NCI-H128 (cell line): ENCODE measurements around the gene NUP58.
A peak's percentile ranks its signal among the peaks of the same experiment; 100 is the strongest.

Experiments used
- DNase-seq: peaks from one replicate; lab custom pipeline; 2025; ENCODE audit not compliant: unreplicated experiment; lab: John Stamatoyannopoulos, UW

NUP58 gene

GRCh38 chr13:25372284-25373081 lies 71.1 kb downstream of the NUP58 start:
- DNase-seq: no peak

GRCh38 chr13:25375727-25376358 lies 74.4 kb downstream of the NUP58 start:
- DNase-seq: peak; percentile 7

GRCh38 chr13:25377244-25377962 lies 76.0 kb downstream of the NUP58 start:
- no peak for DNase-seq

GRCh38 chr13:25378528-25378927 lies 77.1 kb downstream of the NUP58 start:
- no peak for DNase-seq

- no peak for DNase-seq
Observed at GRCh38 chr13:25379011-25379410, 77.6 kb downstream of the NUP58 start.

GRCh38 chr13:25380082-25380481 lies 78.7 kb downstream of the NUP58 start:
- no peak for DNase-seq

- no peak for DNase-seq
Observed at GRCh38 chr13:25380741-25381324, 79.4 kb downstream of the NUP58 start.

GRCh38 chr13:25384758-25385410 lies 83.5 kb downstream of the NUP58 start:
- DNase-seq: no peak

GRCh38 chr13:25391932-25392331 lies 90.5 kb downstream of the NUP58 start:
- DNase-seq: no peak
